HepG2 (cell line): ENCODE data around the gene CNTN4. TPM values are rescaled to one million over a fixed set of nuclear protein-coding genes. Genes with fewer than 3 reads are reported as not detected.

Experiments
- ATAC-seq: fragments of 200-7000 bp; cut with Tn5 transposase; 3 replicates; pipeline ENCODE4 v1.9.1; 2020; ENCODE audit warnings: mild to moderate bottlenecking, moderate library complexity
- BruUV-seq: library from RNA; stranded (reverse); fragments of 400-500 nt; replicated peaks from 2 replicates; lab custom pipeline; 2021; lab: Mats Ljungman, UMichigan
- CTCF ChIA-PET: fragments of 300-600 bp; formaldehyde crosslinking; extraction: SDS; loops from one replicate; lab custom pipeline; 2021; ENCODE audit warnings: low total read pairs, inconsistent platforms, low intra/inter-chr PET ratio; lab: Yijun Ruan, JAX
- POLR2A ChIA-PET: fragments of 350-600 bp; sonication (Branson Sonifier 250); formaldehyde crosslinking; loops from one replicate; lab custom pipeline; 2020; ENCODE audit warnings: antibody characterized with exemption, inconsistent platforms; lab: Yijun Ruan, JAX
- DNase-seq: peaks from one replicate; pipeline ENCODE4 v3.0.0-alpha.2; 2015; ENCODE audit warnings: low spot score
- FAIRE-seq: peaks from 3 replicates; lab custom pipeline; 2011; peaks lifted over from hg19 to GRCh38; lab: Jason Lieb, UNC
- H2AFZ ChIP-seq: one replicate; pipeline ENCODE4 v1.6.1; 2011; ENCODE audit warnings: low read length, inconsistent platforms
- H3K27ac ChIP-seq: fragments of 300-600 bp; 3 replicates; pipeline ENCODE4 v1.8.0; 2011; ENCODE audit warnings: mixed run types, mild to moderate bottlenecking, mixed read lengths, low read length, inconsistent platforms; ENCODE audit not compliant: insufficient read depth; ENCODE audit errors: extremely low read length
- H3K27me3 ChIP-seq, 2 experiments: fragments of 200-600 bp in 1 of 2; 2 replicates in 1 of 2; 3 replicates in 1 of 2; pipeline versions ENCODE4 v1.6.0 to v1.8.0; 2011; ENCODE audit warnings: low read length in 2 of 2, mild to moderate bottlenecking in 2 of 2, moderate library complexity in 2 of 2, inconsistent platforms in 1 of 2; ENCODE audit not compliant: insufficient read depth in 2 of 2, control insufficient read depth in 1 of 2
- H3K36me3 ChIP-seq, 2 experiments: fragments of 200-600 bp in 1 of 2; replicated peaks in 1 of 2; 2 replicates in 1 of 2; 3 replicates in 1 of 2; pipeline versions ENCODE4 v1.5.1 to v1.8.0; 2011; ENCODE audit warnings: low read length in 2 of 2, inconsistent platforms in 1 of 2; ENCODE audit not compliant: insufficient read depth in 2 of 2, control insufficient read depth in 1 of 2
- H3K4me1 ChIP-seq: 2 replicates; pipeline ENCODE4 v1.5.1; 2012; ENCODE audit warnings: low read length, inconsistent platforms; ENCODE audit not compliant: insufficient read depth
- H3K4me2 ChIP-seq: 2 replicates; pipeline ENCODE4 v1.6.0; 2011; ENCODE audit warnings: low read depth, low read length, inconsistent platforms
- H3K4me3 ChIP-seq, 3 experiments: fragments of 200-600 bp in 1 of 3; sonication (generic), shearing (Covaris generic) in 1 of 3; replicated peaks in 1 of 3; 2 replicates each; pipeline ENCODE4 v1.5.1; 2011 to 2016; ENCODE audit warnings: low read length in 3 of 3, inconsistent platforms in 2 of 3, low read depth in 2 of 3, mild to moderate bottlenecking in 2 of 3, control low read depth in 1 of 3, mixed read lengths in 1 of 3; ENCODE audit not compliant: insufficient read depth in 1 of 3
- H3K79me2 ChIP-seq: one replicate; pipeline ENCODE4 v1.6.1; 2011; ENCODE audit warnings: low read length, inconsistent platforms; ENCODE audit not compliant: insufficient read depth
- H3K9ac ChIP-seq: 2 replicates; pipeline ENCODE4 v1.6.0; 2011; ENCODE audit warnings: mild to moderate bottlenecking, low read depth, low read length, inconsistent platforms; ENCODE audit not compliant: insufficient read depth
- H3K9me3 ChIP-seq: 2 replicates; pipeline ENCODE4 v1.5.1; 2012; ENCODE audit warnings: mild to moderate bottlenecking, low read length
- H4K20me1 ChIP-seq: 2 replicates; pipeline ENCODE4 v1.6.0; 2011; ENCODE audit warnings: inconsistent platforms, mild to moderate bottlenecking, low read length, moderate library complexity; ENCODE audit not compliant: insufficient read depth
- ARID4A ChIP-seq: sonication (generic); formaldehyde crosslinking; IDR thresholded peaks from 2 replicates; pipeline ENCODE4 v1.5.0; 2020; ENCODE audit warnings: mild to moderate bottlenecking, missing genetic modification reagents, borderline replicate concordance
- HNF1A ChIP-seq, 2 experiments: sonication (generic) in 1 of 2; formaldehyde crosslinking in 1 of 2; IDR thresholded peaks; 2 replicates each; pipeline versions ENCODE4 v1.4.0 to v1.6.1; 2016 to 2020; ENCODE audit warnings: borderline replicate concordance in 1 of 2, low read depth in 1 of 2, mild to moderate bottlenecking in 1 of 2, missing genetic modification reagents in 1 of 2
- MED8 ChIP-seq: sonication (generic); formaldehyde crosslinking; IDR thresholded peaks from 2 replicates; pipeline ENCODE4 v1.8.1; 2023; ENCODE audit warnings: mild to moderate bottlenecking, missing genetic modification reagents; ENCODE audit not compliant: insufficient replicate concordance
- MLX ChIP-seq: IDR thresholded peaks from 2 replicates; pipeline ENCODE4 v1.6.1; 2016
- NAIF1 ChIP-seq: sonication (generic); formaldehyde crosslinking; IDR thresholded peaks from 2 replicates; pipeline ENCODE4 v1.5.0; 2020; ENCODE audit warnings: mild to moderate bottlenecking, missing genetic modification reagents, borderline replicate concordance
- RARA ChIP-seq: IDR thresholded peaks from 2 replicates; pipeline ENCODE4 v1.6.1; 2016; ENCODE audit warnings: missing genetic modification reagents, missing compliant biosample characterization
- RFXAP ChIP-seq: sonication (generic); formaldehyde crosslinking; IDR thresholded peaks from 2 replicates; pipeline ENCODE4 v1.4.0; 2020; ENCODE audit warnings: missing genetic modification reagents, borderline replicate concordance
- SIN3A ChIP-seq: IDR thresholded peaks from 2 replicates; pipeline ENCODE4 v1.6.1; 2011; ENCODE audit warnings: low read depth, mild to moderate bottlenecking, control low read depth, low read length, borderline replicate concordance
- ZNF232 ChIP-seq: sonication (generic); formaldehyde crosslinking; IDR thresholded peaks from 2 replicates; pipeline ENCODE4 v1.4.0; 2020; ENCODE audit warnings: missing genetic modification reagents, borderline replicate concordance
- ZNF639 ChIP-seq: conservative IDR thresholded peaks from 2 replicates; pipeline ENCODE4 v1.6.1; 2018; ENCODE audit warnings: missing genetic modification reagents
- ZSCAN9 ChIP-seq: IDR thresholded peaks from 2 replicates; pipeline ENCODE4 v1.6.1; 2016; ENCODE audit warnings: borderline replicate concordance
- WGBS: methylation state at CpG from one replicate; pipeline ENCODE4 v1.1.6; 2017; ENCODE audit warnings: low lambda C conversion rate; 5-methylcytosine and 5-hydroxymethylcytosine counted together
- in situ Hi-C: cut with HindIII; loops from 2 replicates; pipeline ENCODE4 v1.10.0; 2017; ENCODE audit warnings: low pct_unique_long_range_greater_than_20kb; ENCODE audit not compliant: extremely low pct_ligation_motif_present
- intact Hi-C: fragments of 100-400 bp; cut with micrococcal nuclease; formaldehyde crosslinking; loops from one replicate; pipeline ENCODE4 v1.10.0; 2022; ENCODE audit not compliant: unreplicated experiment
- polyA plus RNA-seq, 8 experiments: library from polyadenylated mRNA; depleted of rRNA in 3 of 8; stranded (reverse) in 7 of 8; unstranded in 1 of 8; fragments of >200 nt; fragmentation: Illumina TruSeq in 4 of 8; extraction: Trizol in 4 of 8; gene quantifications; 2 replicates each; pipeline versions ENCODE4 v1.2.1 to v1.2.3, GENCODE V29; 2011 to 2016; ENCODE audit warnings: low read depth in 4 of 8, missing spikeins in 1 of 8, mixed read lengths in 1 of 8; ENCODE audit not compliant: insufficient read depth in 1 of 8
- total RNA-seq, 5 experiments: library from RNA; depleted of rRNA; stranded (reverse); fragments of >200 nt; fragmentation: Illumina TruSeq; extraction: Trizol; gene quantifications; 2 replicates each; pipeline ENCODE4 v1.2.3, GENCODE V29; 2016; ENCODE audit warnings: low read depth in 1 of 5

CNTN4 gene
- total and polyA plus RNA-seq, 2 of the 13 experiments (the other 11 are each of a cell fraction or from before 2014, with no cell fraction given) = 0.01 to 0.13 TPM

GRCh38 chr3:3020209-3020608 lies 921.5 kb downstream of the CNTN4 start (continued):
- no peak for TF ChIP-seq ARID4A (CRISPR knock-in tag)

GRCh38 chr3:3023111-3023745 lies 924.6 kb downstream of the CNTN4 start:
- FAIRE-seq = no peak
- TF ChIP-seq ZNF639 (no peak), HNF1A (IDR thresholded peaks at IDR 0.05; ENCODE audit: low read depth) (no peak), HNF1A (CRISPR knock-in tag; IDR thresholded peaks at IDR 0.05; ENCODE audit: borderline replicate concordance) (no peak), RARA (CRISPR knock-in tag) (no peak), NAIF1 (CRISPR knock-in tag) (no peak), MED8 (CRISPR knock-in tag) (no peak), MLX (no peak), SIN3A (no peak), ZNF232 (CRISPR knock-in tag) (no peak), RFXAP (CRISPR knock-in tag) (no peak), ZSCAN9 (CRISPR knock-in tag) (no peak)

More at GRCh38 chr3:3023111-3023745, 924.6 kb downstream of the CNTN4 start:
- Histone ChIP-seq H3K9ac (no peak overlapping the region), H3K79me2 (no peaks in the 10 kb centered on the region), H3K27ac (no peak overlapping the region), H3K36me3 (no peaks in the 10 kb centered on the region), H2AFZ (no peak overlapping the region), H4K20me1 (no peaks in the 10 kb centered on the region), H3K4me1 (no peaks in the 10 kb centered on the region), H3K27me3 (peaks cover 0 to 5% of the 10 kb centered on the region in 2 experiments; a peak in 1 of 5 replicates), H3K9me3 (no peaks in the 10 kb centered on the region), H3K4me2 (no peak overlapping the region), H3K4me3 (no peak overlapping the region)
- intact Hi-C loops (no loop called here), in situ Hi-C loops (no loop called here)
- no TSS peak for BruUV-seq
- CTCF ChIA-PET = no interaction called here
- POLR2A ChIA-PET = no interaction called here
- ATAC-seq (no peak), DNase-seq (no peak)
- 10% methylated on average over 7 of the region's 7 CpGs for WGBS
